Globus pallidus (tissue), 1 donor: Measurements from ENCODE around the gene RGPD8.
"Not testable (repeated sequence)": the region's sequence is repeated elsewhere in the genome, so short reads cannot be mapped to it uniquely, and the experiment has no call there.

Experiments
- DNase-seq: peaks from one replicate; pipeline ENCODE4 v3.0.0-alpha.2; 2015; ENCODE audit warnings: low spot score

The RGPD8 gene

GRCh38 chr2:112435716-112436431 is 2.4 kb upstream of the RGPD8 start:
- not testable (repeated sequence) for DNase-seq

DNA sequence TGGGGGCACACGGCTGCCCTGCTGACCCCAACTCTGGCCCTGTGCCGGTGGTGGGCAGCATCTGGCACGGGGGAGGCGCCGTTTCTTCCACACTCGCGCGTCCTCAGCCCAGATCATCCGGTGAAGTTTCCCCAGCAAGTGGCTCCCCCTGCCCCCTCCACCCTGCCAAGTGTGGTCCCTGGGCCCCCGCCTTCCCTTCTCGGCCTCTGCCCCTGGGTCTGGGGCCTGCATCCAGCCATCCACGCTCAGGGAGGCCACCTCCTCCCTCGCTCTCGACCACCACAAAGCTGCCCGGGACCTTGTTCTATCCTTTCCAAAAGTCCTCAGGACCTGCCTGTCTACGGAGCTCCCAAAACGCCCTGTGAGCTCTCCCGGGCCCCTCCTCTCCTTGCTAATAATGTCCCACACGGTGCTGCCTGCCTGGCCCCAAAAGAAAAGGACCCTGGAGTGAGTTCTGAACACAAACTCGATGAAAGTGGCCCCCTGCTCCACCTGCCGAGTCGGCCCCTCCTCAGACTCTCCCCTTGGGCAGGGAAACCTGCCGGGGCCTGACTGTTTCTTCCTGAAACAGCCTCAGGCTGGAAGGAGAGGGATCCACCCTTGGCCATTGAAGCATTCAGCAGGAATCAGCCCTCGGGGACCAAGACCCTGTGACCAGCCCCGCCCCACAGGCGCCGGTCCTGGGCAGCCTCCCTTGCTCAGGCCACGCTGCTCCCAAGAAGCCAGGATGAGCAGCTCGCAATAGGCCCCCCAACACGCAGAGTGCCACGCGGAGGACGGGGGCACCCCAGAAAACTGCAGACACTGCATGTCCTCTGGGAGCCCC is 1.7 kb upstream of the RGPD8 start:
- not testable (repeated sequence) for DNase-seq

DNA sequence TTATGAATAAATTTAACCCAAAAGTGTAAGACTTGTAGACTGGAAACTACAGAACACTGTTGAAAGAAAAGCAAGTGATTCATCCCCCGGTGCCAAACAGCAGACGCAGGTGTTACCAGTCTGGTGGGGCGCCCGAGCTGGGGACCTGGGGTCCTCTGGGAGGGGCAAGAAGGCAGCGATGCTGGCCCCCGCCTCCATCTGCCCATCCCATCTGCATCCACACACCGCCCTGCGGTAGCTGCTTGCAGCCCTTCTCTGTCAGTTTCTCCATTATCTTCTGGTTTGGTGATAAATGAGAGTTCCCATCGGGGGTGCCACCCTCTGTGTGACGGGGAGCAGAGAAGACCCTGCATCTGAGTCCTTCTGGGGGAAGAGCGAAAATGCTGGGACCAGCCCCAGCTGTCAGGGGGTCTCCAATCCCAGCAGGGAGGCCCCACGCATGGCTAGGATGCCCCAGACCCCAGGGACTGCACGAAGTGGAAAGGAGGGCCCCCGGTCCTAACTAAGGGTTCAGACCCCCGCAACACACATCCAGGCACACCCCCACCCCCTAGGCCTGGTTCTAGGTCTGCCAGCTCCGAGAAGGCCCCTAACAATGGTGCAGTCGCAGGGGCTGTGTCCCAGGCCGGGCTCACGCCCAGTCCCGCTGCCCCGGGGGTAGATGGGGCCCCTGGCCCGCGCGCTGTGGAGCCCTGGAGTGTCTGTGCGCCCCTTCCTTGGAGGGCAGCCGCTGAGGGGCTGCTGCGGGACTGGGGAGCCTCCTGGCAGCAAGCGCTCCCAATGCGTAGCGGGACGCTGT is 686 bp upstream of the RGPD8 start:
- DNase-seq, result no peak

GRCh38 chr2:112432735-112433479 is 538 bp downstream of the RGPD8 start:
- DNase-seq, result not testable (repeated sequence)

GRCh38 chr2:112432390-112432734 is 1.1 kb downstream of the RGPD8 start:
- not testable (repeated sequence) for DNase-seq

DNA sequence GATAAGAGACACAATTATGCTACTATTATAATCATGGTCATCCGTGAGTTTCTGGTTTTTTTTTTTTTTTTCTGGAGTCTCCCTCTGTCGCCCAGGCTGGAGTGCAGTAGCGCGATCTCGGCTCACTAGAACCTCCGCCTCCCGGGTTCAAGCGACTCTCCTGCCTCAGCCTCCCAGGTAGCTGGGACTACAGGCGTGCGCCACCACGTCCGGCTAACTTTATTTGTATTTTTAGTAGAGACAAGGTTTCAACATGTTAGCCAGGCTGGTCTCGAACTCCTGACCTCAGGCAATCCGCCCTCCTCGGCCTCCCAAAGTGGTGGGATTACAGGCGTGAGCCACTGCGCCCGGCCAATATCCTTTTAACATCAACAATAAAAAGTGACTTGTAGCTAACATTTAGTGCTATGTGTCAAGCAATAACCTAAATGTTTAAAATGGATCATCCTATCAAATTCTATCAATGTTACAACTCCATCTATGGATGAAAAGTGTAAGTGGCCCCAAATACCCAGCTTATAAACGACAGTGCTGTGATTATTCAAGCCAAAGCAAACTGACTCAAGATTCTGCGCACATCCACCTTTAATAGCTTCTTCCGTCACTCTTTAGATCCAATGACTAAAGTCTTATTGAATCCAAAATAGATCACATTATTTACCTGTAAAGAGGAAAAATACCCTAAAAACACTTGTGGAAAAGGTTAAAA is 1.7 kb downstream of the RGPD8 start:
- not testable (repeated sequence) for DNase-seq

DNA sequence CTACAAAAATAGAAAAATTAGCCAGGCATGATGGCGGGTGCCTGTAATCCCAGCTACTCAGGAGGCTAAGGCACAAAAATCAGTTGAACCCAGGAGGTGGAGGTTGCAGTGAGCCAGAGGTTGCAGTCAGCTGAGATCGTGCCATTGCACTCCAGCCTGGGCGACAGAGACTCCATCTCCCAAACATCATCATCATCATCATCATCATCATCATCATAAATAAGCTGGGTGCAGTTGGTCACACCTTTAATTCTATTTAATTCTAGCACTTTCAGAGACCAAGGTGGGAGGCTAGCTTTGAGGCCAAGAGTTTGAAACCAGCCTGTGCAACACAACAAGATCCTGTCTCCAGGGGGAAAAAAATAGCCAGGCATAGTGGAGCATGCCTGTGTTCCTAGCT is 8.9 kb downstream of the RGPD8 start:
- not testable (repeated sequence) for DNase-seq

DNA sequence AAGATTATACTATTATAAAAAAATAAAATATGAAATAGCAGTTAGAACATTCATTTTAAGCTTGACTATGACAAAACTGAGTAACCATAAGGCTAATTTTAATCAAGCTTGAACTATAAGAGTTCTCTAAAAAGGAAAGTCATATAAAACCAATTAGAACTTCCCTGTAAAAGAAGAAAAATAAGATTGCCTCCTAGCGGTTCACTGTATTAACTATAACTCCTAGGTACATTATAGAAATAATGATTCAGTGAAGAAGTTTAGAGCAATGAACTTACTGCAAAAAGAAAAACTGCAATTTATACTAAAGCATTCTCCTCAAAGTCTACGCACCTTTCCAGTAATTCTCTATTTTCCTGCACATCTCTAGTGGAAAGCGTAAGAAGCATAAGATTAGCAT is 16.6 kb downstream of the RGPD8 start:
- DNase-seq, result not testable (repeated sequence)

DNA sequence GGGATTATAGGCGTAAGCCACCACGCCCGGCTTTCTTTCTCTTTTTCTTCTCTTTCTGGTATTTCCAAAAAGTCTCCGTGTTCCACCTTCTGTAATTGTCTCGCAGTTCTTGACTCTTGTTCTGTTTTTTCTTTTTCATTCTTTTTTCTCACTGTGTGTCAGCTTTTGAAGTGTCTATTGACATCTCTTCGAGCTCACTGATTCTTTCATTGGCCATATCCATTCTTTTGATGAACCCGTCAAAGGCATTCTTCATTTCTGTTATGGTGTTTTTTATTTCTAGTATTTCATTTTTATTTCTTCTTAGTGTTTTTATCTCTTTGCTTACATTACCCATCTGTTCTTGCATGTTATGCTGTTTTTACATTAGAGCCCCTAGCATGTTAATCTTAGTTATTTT is 73.4 kb downstream of the RGPD8 start:
- DNase-seq, result not testable (repeated sequence)

DNA sequence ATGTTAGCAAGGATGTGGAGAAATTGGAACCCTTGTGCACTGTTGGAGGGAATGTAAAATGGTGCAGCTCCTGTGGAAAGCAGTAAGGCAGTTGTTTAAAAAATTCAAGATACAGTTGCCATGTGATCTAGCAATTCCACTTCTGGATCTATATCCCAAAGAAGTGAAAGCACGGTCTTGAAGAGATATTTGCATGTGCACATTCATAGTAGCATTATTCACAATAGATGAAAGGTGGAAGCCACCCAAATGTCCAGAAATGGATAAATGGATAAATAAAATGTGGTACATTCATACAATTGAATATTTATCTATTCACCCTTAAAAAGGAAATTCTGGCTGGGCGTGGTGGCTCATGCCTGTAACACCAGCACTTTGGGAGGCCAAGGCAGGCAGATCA is 79.1 kb downstream of the RGPD8 start:
- DNase-seq, result not testable (repeated sequence)

GRCh38 chr2:112352809-112353603 is 80.4 kb downstream of the RGPD8 start:
- not testable (repeated sequence) for DNase-seq

GRCh38 chr2:112352292-112352691 is 81.2 kb downstream of the RGPD8 start:
- DNase-seq, result not testable (repeated sequence)

DNA sequence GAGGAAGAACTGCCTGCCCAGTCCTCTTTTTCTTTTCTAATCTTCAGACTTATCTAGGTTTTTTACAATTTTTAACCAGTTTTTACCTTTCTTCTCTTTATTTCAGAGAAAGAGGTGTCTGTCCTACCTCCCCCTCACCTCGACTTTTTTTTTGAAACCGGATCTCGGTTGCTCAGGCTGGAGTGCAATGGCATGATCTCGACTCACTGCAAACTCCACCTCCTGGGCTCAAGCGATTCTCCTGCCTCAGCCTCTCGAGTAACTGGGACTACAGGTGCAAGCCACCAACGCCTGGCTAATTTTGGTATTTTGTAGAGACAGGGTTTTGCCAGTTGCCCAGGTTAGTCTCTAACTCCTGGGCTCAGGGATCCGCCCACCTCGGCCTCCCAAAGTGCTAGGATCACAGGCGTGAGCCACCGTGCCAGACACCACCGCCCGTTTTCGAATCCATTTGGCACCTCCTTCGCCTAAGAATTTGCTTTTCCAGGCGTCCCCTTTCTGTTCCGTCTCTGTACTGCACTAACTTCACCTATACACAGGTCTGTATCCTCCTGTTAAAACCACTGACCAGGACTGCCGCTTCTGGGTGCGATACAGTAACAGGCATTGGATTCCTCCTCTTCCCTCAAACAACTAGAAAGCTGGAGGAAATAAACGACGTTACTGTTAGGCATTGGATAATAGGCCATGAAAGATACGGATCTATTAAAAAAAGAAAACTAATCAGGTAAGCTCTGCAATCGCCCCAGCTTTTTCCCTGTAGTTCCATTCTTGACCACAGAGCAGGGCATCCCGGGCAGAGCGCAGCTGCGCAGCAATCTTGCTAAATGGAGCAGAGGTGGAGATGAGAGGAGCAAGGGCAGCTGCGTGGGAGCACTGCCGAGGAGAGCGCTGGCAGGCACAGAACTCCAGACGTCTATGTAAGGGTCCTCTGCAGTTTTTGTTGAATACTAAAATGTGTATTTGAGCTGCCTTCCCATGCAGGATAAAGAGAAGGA is 88.1 kb downstream of the RGPD8 start:
- no peak for DNase-seq

GRCh38 chr2:112343827-112344585 is 89.4 kb downstream of the RGPD8 start:
- no peak for DNase-seq

DNA sequence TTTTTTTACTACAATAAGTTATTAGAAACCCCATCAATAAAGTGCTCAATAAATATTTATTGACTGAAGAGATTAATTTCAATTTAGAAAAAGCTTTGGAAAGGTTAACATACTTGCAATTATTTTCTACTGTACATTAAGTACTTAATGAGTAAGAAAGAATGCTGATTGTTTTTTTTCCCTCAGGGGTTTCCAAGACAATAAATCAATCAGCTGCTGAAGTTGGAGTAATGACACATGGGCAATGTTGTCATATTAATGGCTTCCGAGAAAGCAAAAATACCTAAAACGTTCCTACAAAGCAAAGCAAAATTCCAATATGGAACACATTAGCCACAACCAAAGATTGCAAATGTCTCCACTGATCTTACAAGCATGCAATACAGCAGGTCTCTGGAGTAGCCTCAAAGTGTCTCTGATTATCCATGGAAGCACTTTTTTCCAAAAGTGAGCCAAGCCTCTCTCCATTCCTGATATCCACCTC is 91.3 kb downstream of the RGPD8 start:
- no peak for DNase-seq

- no peak for DNase-seq
Measured at GRCh38 chr2:112340475-112341267, 92.8 kb downstream of the RGPD8 start.

DNA sequence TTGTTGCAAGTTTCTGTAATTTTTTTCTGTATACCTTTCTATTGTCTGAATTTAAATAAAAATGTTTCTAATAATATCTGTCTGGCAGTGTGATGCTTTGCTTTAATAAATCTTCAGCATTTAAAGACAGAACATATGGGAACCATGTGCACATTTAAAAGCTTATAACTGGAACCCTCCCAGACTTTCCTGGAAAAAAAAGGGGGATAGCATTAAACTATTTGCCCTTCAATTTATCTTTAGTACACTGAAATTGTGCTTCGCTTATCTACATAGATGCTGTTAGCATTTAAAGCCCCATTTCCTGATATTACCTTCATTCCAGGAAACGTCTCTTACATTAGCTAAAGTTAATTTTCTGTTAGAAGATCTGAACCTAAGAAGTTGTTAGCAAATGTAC is 93.5 kb downstream of the RGPD8 start:
- no peak for DNase-seq
